H9 (cell line): ENCODE results near the gene FAM228A. TPM values are rescaled to one million over a fixed set of nuclear protein-coding genes. Genes with fewer than 3 reads are reported as not detected.

Experiments used
- DNase-seq: peaks from one replicate; pipeline ENCODE4 v3.0.0-alpha.2; 2017
- H2AFZ ChIP-seq: one replicate; pipeline ENCODE4 v1.6.1; 2013; ENCODE audit warnings: mild to moderate bottlenecking, low read length, control low read depth, moderate library complexity
- H2AK5ac ChIP-seq: 2 replicates; pipeline ENCODE4 v1.6.1; 2013; ENCODE audit warnings: low read length, control low read depth, mixed read lengths; ENCODE audit not compliant: insufficient read length
- H2BK120ac ChIP-seq: one replicate; pipeline ENCODE4 v1.6.1; 2013; ENCODE audit warnings: low read depth, mild to moderate bottlenecking, low read length, control low read depth, inconsistent platforms; ENCODE audit not compliant: poor library complexity, severe bottlenecking
- H2BK12ac ChIP-seq: 2 replicates; pipeline ENCODE4 v1.6.1; 2013; ENCODE audit warnings: low read length, control low read depth, mixed read lengths, low read depth; ENCODE audit not compliant: insufficient read length
- H2BK15ac ChIP-seq: 2 replicates; pipeline ENCODE4 v1.6.1; 2013; ENCODE audit warnings: low read depth, low read length, control low read depth
- H2BK20ac ChIP-seq: one replicate; pipeline ENCODE4 v1.6.1; 2013; ENCODE audit warnings: low read depth, mild to moderate bottlenecking, low read length, control low read depth, inconsistent platforms; ENCODE audit not compliant: poor library complexity, severe bottlenecking
- H2BK5ac ChIP-seq: 2 replicates; pipeline ENCODE4 v1.6.1; 2013; ENCODE audit warnings: low read length, control low read depth, mixed read lengths; ENCODE audit not compliant: insufficient read length
- H3K14ac ChIP-seq: 2 replicates; pipeline ENCODE4 v1.6.1; 2013; ENCODE audit warnings: low read length, control low read depth; ENCODE audit not compliant: insufficient read depth
- H3K18ac ChIP-seq: 2 replicates; pipeline ENCODE4 v1.6.1; 2013; ENCODE audit warnings: low read depth, mild to moderate bottlenecking, mixed read lengths, low read length, control low read depth; ENCODE audit not compliant: insufficient read length
- H3K23ac ChIP-seq: 2 replicates; pipeline ENCODE4 v1.6.1; 2013; ENCODE audit warnings: low read length, control low read depth, mixed read lengths, low read depth; ENCODE audit not compliant: insufficient read length
- H3K23me2 ChIP-seq: 2 replicates; pipeline ENCODE4 v1.6.1; 2013; ENCODE audit warnings: low read depth, mild to moderate bottlenecking, mixed read lengths, low read length, control low read depth; ENCODE audit not compliant: insufficient read length, poor library complexity, severe bottlenecking
- H3K27ac ChIP-seq: 2 replicates; pipeline ENCODE4 v1.5.1; 2013; ENCODE audit warnings: low read length, control low read depth, mixed read lengths, low read depth; ENCODE audit not compliant: insufficient read length
- H3K27me3 ChIP-seq: 2 replicates; pipeline ENCODE4 v1.6.1; 2013; ENCODE audit warnings: low read length, control low read depth, inconsistent platforms; ENCODE audit not compliant: insufficient read depth
- H3K4ac ChIP-seq: 2 replicates; pipeline ENCODE4 v1.6.1; 2013; ENCODE audit warnings: low read depth, mild to moderate bottlenecking, control low read depth, inconsistent platforms, low read length, moderate library complexity
- H3K4me1 ChIP-seq: 2 replicates; pipeline ENCODE4 v1.6.1; 2013; ENCODE audit warnings: low read length, control low read depth, inconsistent platforms; ENCODE audit not compliant: insufficient read depth
- H3K4me2 ChIP-seq: 2 replicates; pipeline ENCODE4 v1.6.1; 2013; ENCODE audit warnings: low read length, control low read depth, mixed read lengths; ENCODE audit not compliant: insufficient read length, insufficient read depth
- H3K56ac ChIP-seq: 2 replicates; pipeline ENCODE4 v1.6.1; 2013; ENCODE audit warnings: low read depth, mild to moderate bottlenecking, mixed read lengths, low read length, control low read depth; ENCODE audit not compliant: insufficient read length
- H3K79me1 ChIP-seq: 2 replicates; pipeline ENCODE4 v1.6.1; 2013; ENCODE audit warnings: low read depth, mild to moderate bottlenecking, moderate library complexity, low read length, control low read depth, inconsistent platforms; ENCODE audit not compliant: insufficient read depth, poor library complexity, severe bottlenecking
- H3K79me2 ChIP-seq: 2 replicates; pipeline ENCODE4 v1.6.1; 2013; ENCODE audit warnings: low read length, control low read depth, inconsistent platforms; ENCODE audit not compliant: insufficient read depth
- H3K9ac ChIP-seq: 2 replicates; pipeline ENCODE4 v1.6.1; 2013; ENCODE audit warnings: low read length, control low read depth, mixed read lengths; ENCODE audit not compliant: insufficient read length; ENCODE audit errors: extremely low read depth
- H3K9me3 ChIP-seq: one replicate; pipeline ENCODE4 v1.6.1; 2013; ENCODE audit warnings: low read depth, low read length, inconsistent platforms; ENCODE audit not compliant: control insufficient read depth
- H3T11ph ChIP-seq: one replicate; pipeline ENCODE4 v1.6.1; 2013; ENCODE audit warnings: mild to moderate bottlenecking, low read length, control low read depth, inconsistent platforms
- H4K20me1 ChIP-seq: one replicate; pipeline ENCODE4 v1.6.1; 2013; ENCODE audit not compliant: control insufficient read depth, insufficient read length, insufficient read depth
- H4K5ac ChIP-seq: 2 replicates; pipeline ENCODE4 v1.6.1; 2013; ENCODE audit warnings: low read depth, mild to moderate bottlenecking, mixed read lengths, low read length, control low read depth; ENCODE audit not compliant: insufficient read length
- H4K8ac ChIP-seq: replicated peaks from 2 replicates; pipeline ENCODE4 v1.6.1; 2013; ENCODE audit warnings: low read length, control low read depth, mixed read lengths, low read depth; ENCODE audit not compliant: insufficient read length
- H4K91ac ChIP-seq: 2 replicates; pipeline ENCODE4 v1.6.1; 2013; ENCODE audit warnings: low read depth, mild to moderate bottlenecking, moderate library complexity, mixed read lengths, low read length, control low read depth; ENCODE audit not compliant: insufficient read length
- H3K27ac Mint-ChIP-seq, 3 experiments: 2 replicates in 2 of 3; 3 replicates in 1 of 3; pipeline ENCODE4 v1.8.0; 2020 to 2021; ENCODE audit warnings: mixed read lengths in 3 of 3, mild to moderate bottlenecking in 1 of 3, moderate library complexity in 1 of 3
- H3K27me3 Mint-ChIP-seq: 2 replicates; pipeline ENCODE4 v1.8.0; 2021; ENCODE audit warnings: low read depth, mild to moderate bottlenecking, moderate library complexity, mixed read lengths
- H3K36me3 Mint-ChIP-seq, 3 experiments: 2 replicates in 2 of 3; 3 replicates in 1 of 3; pipeline ENCODE4 v1.8.0; 2020 to 2021; ENCODE audit warnings: low read depth in 3 of 3, mixed read lengths in 3 of 3; ENCODE audit not compliant: insufficient read depth in 1 of 3
- H3K4me1 Mint-ChIP-seq, 2 experiments: 2 replicates each; pipeline ENCODE4 v1.8.0; 2020; ENCODE audit warnings: mixed read lengths in 2 of 2
- H3K4me3 Mint-ChIP-seq, 2 experiments: 2 replicates in 1 of 2; 3 replicates in 1 of 2; pipeline ENCODE4 v1.8.0; 2020 to 2021; ENCODE audit warnings: mild to moderate bottlenecking in 2 of 2, mixed read lengths in 2 of 2, moderate library complexity in 1 of 2
- H3K9me3 Mint-ChIP-seq, 2 experiments: 2 replicates in 1 of 2; 3 replicates in 1 of 2; pipeline ENCODE4 v1.8.0; 2020; ENCODE audit warnings: mild to moderate bottlenecking in 2 of 2, mixed read lengths in 2 of 2, moderate library complexity in 1 of 2
- CTCF ChIP-seq: fragments of 200-600 bp; sonication (generic); conservative IDR thresholded peaks from 3 replicates; pipeline ENCODE4 v1.8.0; 2021; ENCODE audit warnings: antibody characterized with exemption, mild to moderate bottlenecking
- WGBS: extraction: QIAGEN DNeasy Blood & Tissue Kit; methylation state at CpG from one replicate; pipeline ENCODE4 v1.1.7; 2013; ENCODE audit warnings: missing lambda C conversion rate, low lambda C conversion rate, mixed read lengths; ENCODE audit not compliant: insufficient read length; ENCODE audit errors: extremely low coverage; 5-methylcytosine and 5-hydroxymethylcytosine counted together
- total RNA-seq: library from RNA; stranded (reverse); gene quantifications from 2 replicates; pipeline ENCODE4 v1.2.1, GENCODE V29; 2021

Gene FAM228A
- total RNA-seq, 1 experiment from 2014 or later, result not detected

GRCh38 chr2:24152413-24153197 is 22.2 kb upstream of the FAM228A start:
- TF ChIP-seq CTCF, result no peak
- Histone ChIP-seq H3K56ac (no peak overlapping the region), H2BK15ac (no peak overlapping the region), H3K27ac (no peak overlapping the region), H2BK5ac (no peak overlapping the region), H4K91ac (no peak overlapping the region), H3K27me3 (no peaks in the 10 kb centered on the region), H4K8ac (no peak overlapping the region), H4K20me1 (no peaks in the 10 kb centered on the region), H3K23me2 (no peaks in the 10 kb centered on the region), H3K9me3 (no peaks in the 10 kb centered on the region), H2BK120ac (no peak overlapping the region), H3K18ac (no peak overlapping the region), H3K4me2 (no peak overlapping the region), H3K23ac (no peak overlapping the region), H3K4ac (no peak overlapping the region), H3K79me1 (no peaks in the 10 kb centered on the region), H3K4me1 (no peaks in the 10 kb centered on the region), H2AK5ac (no peak overlapping the region), H3K9ac (no peak overlapping the region), H2BK12ac (no peak overlapping the region), H3K14ac (no peak overlapping the region), H3T11ph (no peak overlapping the region), H4K5ac (no peak overlapping the region), H2AFZ (no peak overlapping the region), H2BK20ac (no peak overlapping the region), H3K79me2 (no peaks in the 10 kb centered on the region)
- H3K4me3 Mint-ChIP-seq, result no peak overlapping the region
- H3K36me3 Mint-ChIP-seq, result peaks cover 0 to 9% (median 7%) of the 10 kb centered on the region in 3 experiments; a peak in 4 of 7 replicates
- DNase-seq, result no peak
- no CpG with 5 or more reads among the region's 5 CpGs for WGBS
- H3K4me1 Mint-ChIP-seq, result no peaks in the 10 kb centered on the region
- peak overlapping the region in 2 of 3 experiments; percentile 62 to 89; a peak in 2 of 7 replicates for H3K27ac Mint-ChIP-seq
- H3K27me3 Mint-ChIP-seq, result no peaks in the 10 kb centered on the region; the same call in 1 of the 2 replicates
- peaks cover 6 to 9% of the 10 kb centered on the region in 2 experiments for H3K9me3 Mint-ChIP-seq
